Measurements from ENCODE around the gene TTC9C.
A peak's percentile ranks its signal among the peaks of the same experiment; 100 is the strongest.
"Not testable (repeated sequence)": the region's sequence is repeated elsewhere in the genome, so short reads cannot be mapped to it uniquely, and the experiment has no call there.

Gene TTC9C

DNA sequence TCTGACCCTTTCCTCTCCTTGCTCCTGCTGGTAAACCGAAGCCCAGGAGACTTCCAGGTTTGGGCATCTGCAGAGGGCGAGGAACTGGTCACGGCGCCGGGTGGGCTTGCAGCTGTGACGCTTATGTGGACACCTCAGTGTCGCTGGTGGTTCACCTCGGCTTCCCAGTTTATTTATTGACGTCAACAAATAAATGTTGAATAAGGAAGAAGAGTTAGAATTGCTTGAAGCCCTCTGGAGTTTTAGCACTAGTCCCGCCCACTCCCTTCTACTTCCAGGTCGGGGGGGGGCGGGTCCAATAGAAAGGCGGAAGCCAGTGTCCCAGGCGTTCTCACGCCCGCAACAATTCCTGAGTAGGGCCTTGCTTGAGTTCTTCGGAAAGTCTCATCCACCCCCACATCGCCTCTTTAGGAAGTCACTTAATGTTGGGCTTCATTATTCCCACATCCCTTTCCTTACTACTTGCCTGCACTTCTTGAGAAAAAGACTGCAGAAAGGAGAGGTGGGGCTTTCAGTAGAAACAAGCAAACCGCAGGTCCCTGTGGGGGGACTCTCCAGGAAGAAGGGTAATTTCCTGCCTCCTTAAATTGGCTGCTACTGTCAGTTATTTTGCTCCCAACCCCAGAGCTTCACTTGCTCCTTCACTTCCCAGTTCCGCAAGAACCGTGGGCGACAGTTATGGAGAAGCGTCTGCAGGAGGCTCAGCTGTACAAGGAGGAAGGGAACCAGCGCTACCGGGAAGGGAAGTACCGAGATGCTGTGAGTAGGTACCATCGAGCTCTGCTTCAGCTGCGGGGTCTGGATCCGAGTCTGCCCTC is at the start of gene TTC9C:
Gene TTC9C, plus strand, starts transcription at position 316 of the 818 bp plus-strand sequence. Its CDS starts 363 bp downstream, at position 679.
- peaks cover 30% of the 10 kb centered on the region for H3K4me1 ChIP-seq (ENCODE audit: insufficient read depth, low read length)
- no peaks in the 10 kb centered on the region for H3K27me3 ChIP-seq (ENCODE audit: insufficient read depth, low read length)
- H3K9me3 ChIP-seq (ENCODE audit: low read length), result no peaks in the 10 kb centered on the region
- H2AFZ ChIP-seq (ENCODE audit: low read depth, low read length), result peak within 1 kb of the TSS; percentile 66
- H3K4me3 ChIP-seq (ENCODE audit: low read length), result peak within 1 kb of the TSS; percentile 85
- peaks cover 24% of the 10 kb centered on the region for H3K36me3 ChIP-seq (ENCODE audit: insufficient read depth, low read length)

DNA sequence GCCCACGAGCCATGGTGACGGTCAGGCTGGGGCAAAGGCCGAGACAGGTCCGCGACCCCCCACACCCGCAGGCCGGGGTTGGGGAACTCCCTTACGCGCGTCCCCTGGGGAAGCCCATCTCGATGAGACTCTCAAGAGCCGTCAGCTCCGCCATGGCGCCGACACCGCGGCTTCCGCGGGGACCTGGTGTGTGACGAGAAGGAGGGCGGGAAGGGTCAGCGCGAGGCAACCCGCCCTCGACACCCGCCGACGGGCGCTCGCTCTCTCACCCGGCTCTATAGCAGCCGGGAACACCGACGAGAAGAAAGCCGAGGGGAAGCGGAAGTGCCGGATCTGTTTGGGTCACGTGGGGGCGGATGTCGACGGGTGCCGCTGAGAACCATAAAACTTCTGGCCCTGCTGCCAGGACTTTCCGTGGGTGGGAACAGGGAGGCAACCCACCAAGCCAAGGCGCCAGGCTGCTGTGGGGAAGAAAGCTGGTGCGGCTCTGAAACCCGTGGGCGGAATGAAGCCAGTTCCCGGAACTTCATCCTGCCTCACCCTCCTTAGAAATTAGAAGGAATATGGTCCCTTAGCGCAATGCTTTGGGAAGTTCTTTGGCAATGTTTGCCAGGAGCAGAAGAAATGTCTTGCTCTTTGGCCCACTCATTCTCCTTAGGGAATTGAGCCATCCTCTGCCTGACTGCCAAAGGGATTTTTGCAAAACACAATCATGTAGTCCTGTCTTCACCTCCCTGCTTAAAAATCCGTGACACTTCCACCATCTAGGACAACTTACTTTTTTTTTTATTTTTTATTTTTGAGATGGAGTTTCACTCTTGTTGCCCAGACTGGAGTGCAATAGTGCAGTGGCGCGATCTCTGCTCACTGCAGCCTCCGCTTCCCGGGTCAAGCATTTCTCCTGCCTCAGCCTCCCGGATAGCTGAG is 49.3 kb upstream of the TTC9C start, which contains the start of gene UBXN1:
Gene UBXN1, minus strand, starts transcription at position 304 of the 927 bp plus-strand sequence. Its CDS starts 150 bp downstream, at position 154.
- Histone ChIP-seq H3K4me3 (ENCODE audit: low read length) (peak within 1 kb of the TSS; percentile 79), H3K36me3 (ENCODE audit: insufficient read depth, low read length) (peaks cover 22% of the 10 kb centered on the region), H3K4me1 (ENCODE audit: insufficient read depth, low read length) (peaks cover 22% of the 10 kb centered on the region), H3K9me3 (ENCODE audit: low read length) (no peaks in the 10 kb centered on the region), H3K27me3 (ENCODE audit: insufficient read depth, low read length) (no peaks in the 10 kb centered on the region), H2AFZ (ENCODE audit: low read depth, low read length) (peak within 1 kb of the TSS; percentile 27)

GRCh38 chr11:62680825-62681240 is 47.5 kb upstream of the TTC9C start:
- H3K9me3 ChIP-seq (ENCODE audit: low read length), result no peaks in the 10 kb centered on the region
- H3K27me3 ChIP-seq (ENCODE audit: insufficient read depth, low read length), result no peaks in the 10 kb centered on the region
- H3K4me1 ChIP-seq (ENCODE audit: insufficient read depth, low read length), result peaks cover 22% of the 10 kb centered on the region
- H3K4me3 ChIP-seq (ENCODE audit: low read length), result no peak overlapping the region
- H3K36me3 ChIP-seq (ENCODE audit: insufficient read depth, low read length), result peaks cover 18% of the 10 kb centered on the region
- peak overlapping the region; percentile 49 for H2AFZ ChIP-seq (ENCODE audit: low read depth, low read length)

DNA sequence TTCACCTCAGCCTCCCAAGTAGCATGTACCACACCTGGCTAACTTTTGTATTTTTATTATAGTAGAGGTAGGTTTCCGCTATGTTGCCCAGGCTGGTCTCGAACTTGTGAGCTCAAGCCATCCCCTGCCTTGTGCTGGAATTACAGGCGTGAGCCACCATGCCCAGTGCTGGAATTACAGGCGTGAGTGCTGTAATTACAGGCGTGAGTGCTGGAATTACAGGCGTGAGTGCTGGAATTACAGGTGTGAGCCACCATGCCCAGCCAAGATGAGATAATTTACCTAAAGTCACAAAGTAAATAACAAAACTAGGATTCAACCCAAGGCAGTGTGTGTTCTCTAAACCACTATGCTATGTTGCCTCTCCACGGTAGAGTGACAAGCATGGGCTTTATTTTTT is 45.8 kb upstream of the TTC9C start:
- H3K9me3 ChIP-seq (ENCODE audit: low read length), result no peaks in the 10 kb centered on the region
- no peak overlapping the region for H3K4me3 ChIP-seq (ENCODE audit: low read length)
- peaks cover 5% of the 10 kb centered on the region for H3K36me3 ChIP-seq (ENCODE audit: insufficient read depth, low read length)
- no peak overlapping the region for H2AFZ ChIP-seq (ENCODE audit: low read depth, low read length)
- no peaks in the 10 kb centered on the region for H3K27me3 ChIP-seq (ENCODE audit: insufficient read depth, low read length)
- peaks cover 12% of the 10 kb centered on the region for H3K4me1 ChIP-seq (ENCODE audit: insufficient read depth, low read length)

GRCh38 chr11:62687508-62688396 is 40.5 kb upstream of the TTC9C start:
- H3K9me3 ChIP-seq (ENCODE audit: low read length), result no peaks in the 10 kb centered on the region
- H3K4me1 ChIP-seq (ENCODE audit: insufficient read depth, low read length), result no peaks in the 10 kb centered on the region
- no peak overlapping the region for H2AFZ ChIP-seq (ENCODE audit: low read depth, low read length)
- H3K4me3 ChIP-seq (ENCODE audit: low read length), result no peak overlapping the region
- peaks cover 28% of the 10 kb centered on the region for H3K36me3 ChIP-seq (ENCODE audit: insufficient read depth, low read length)
- no peaks in the 10 kb centered on the region for H3K27me3 ChIP-seq (ENCODE audit: insufficient read depth, low read length)

DNA sequence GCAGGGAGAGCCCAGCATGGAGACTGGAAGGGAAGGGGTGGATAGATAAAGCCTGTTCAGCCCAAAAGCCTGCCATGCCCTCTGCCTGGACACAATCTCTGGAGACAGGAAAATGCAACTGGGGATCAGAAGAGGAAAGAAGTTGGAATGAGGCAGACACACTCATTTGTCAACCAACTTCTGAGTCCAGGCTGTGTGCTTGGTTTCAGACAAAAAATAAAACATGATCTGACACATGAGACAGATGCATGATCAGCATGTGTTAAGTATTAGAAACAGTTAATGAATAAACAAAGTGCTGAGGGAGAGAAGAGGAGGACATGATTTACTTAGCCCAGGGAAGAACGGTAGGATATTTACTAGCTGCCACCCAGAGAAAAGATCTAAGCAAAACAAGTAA is 39.8 kb upstream of the TTC9C start:
- Histone ChIP-seq H3K4me1 (ENCODE audit: insufficient read depth, low read length) (no peaks in the 10 kb centered on the region), H3K36me3 (ENCODE audit: insufficient read depth, low read length) (peaks cover 36% of the 10 kb centered on the region), H2AFZ (ENCODE audit: low read depth, low read length) (no peak overlapping the region), H3K27me3 (ENCODE audit: insufficient read depth, low read length) (no peaks in the 10 kb centered on the region), H3K9me3 (ENCODE audit: low read length) (no peaks in the 10 kb centered on the region), H3K4me3 (ENCODE audit: low read length) (no peak overlapping the region)

DNA sequence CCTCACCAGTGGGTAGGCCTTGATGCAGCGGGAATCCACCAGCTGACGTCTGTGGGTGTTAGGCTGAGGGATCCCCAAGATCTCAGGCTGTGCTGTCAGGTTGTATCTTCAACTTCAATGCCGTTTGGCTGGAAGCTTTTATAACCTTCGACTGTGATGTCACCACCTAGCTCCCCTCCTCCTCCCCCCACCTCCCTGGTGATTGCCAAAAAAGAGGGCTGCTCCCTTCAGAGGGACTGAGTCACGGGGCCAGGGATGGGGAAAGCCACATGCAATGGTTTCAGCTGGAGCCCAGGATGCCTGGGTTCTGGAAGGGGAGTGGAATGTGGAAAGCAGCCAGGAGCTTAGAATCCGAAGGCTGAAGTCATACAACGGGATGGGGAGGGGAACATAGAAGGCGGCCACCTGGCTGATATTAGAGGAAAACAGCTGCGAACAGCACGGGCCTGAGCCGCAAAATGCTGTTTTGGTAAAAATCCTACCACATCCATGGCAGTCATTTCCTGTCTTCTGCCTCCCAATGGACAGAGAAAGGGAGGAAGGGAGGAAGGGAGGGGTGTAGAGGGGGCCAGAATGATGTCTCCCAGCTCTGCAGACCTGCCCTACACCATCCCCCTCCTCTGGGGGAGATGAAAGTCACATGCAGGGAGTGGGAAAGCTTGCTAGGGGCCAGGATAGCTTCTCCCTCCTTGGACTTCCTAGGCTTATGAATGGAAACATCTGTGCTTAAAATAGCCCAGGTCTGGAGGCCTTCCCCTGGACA is 38.7 kb upstream of the TTC9C start, which contains the start of gene LRRN4CL:
Gene LRRN4CL, minus strand, starts transcription at position 110 of the 763 bp plus-strand sequence. CDS start 1,022 bp downstream, outside the sequence.
- no peak within 1 kb of the TSS for H3K4me3 ChIP-seq (ENCODE audit: low read length)
- H3K27me3 ChIP-seq (ENCODE audit: insufficient read depth, low read length), result no peaks in the 10 kb centered on the region
- H3K36me3 ChIP-seq (ENCODE audit: insufficient read depth, low read length), result peaks cover 43% of the 10 kb centered on the region
- no peaks in the 10 kb centered on the region for H3K4me1 ChIP-seq (ENCODE audit: insufficient read depth, low read length)
- no peaks in the 10 kb centered on the region for H3K9me3 ChIP-seq (ENCODE audit: low read length)
- H2AFZ ChIP-seq (ENCODE audit: low read depth, low read length), result no peak within 1 kb of the TSS

GRCh38 chr11:62693624-62694023 is 34.7 kb upstream of the TTC9C start:
- peaks cover 57% of the 10 kb centered on the region for H3K36me3 ChIP-seq (ENCODE audit: insufficient read depth, low read length)

DNA sequence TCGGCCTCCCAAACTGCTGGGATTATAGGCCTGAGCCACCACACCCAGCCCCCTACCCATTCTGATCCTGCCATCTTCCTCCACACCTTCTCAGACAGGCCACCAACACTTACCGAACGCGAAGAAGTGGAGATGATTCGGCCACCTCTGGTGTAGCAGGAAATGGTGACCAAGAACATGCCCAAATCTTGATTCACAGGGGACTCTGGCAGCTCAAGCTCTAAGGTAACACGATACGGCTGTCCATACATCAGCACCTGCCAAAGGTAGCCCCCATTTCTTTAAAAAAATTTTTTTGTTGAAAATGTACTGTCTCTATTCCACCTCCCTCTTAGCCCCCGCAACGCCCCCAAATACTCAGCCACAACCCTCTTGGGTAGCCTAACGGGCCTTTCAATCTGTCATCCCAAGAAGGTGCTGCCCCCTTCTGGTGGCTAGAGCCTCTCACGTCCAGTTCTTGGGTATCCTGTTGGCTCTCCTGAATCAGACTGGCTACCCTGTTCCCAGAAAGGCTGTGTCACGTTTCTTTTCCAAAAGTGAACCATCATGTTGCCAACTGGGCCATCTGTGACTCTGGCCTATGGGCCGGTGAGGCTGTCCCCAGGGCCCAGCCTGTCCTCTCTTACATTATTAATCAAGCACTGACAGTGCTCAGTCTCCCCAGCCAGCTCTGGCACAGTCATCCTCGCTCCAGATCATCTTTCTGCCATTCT is 33.7 kb upstream of the TTC9C start:
- Histone ChIP-seq H3K4me1 (ENCODE audit: insufficient read depth, low read length) (no peaks in the 10 kb centered on the region), H2AFZ (ENCODE audit: low read depth, low read length) (no peak overlapping the region), H3K27me3 (ENCODE audit: insufficient read depth, low read length) (no peaks in the 10 kb centered on the region), H3K4me3 (ENCODE audit: low read length) (no peak overlapping the region), H3K9me3 (ENCODE audit: low read length) (no peaks in the 10 kb centered on the region), H3K36me3 (ENCODE audit: insufficient read depth, low read length) (peaks cover 58% of the 10 kb centered on the region)

More at GRCh38 chr11:62693624-62694023, 34.7 kb upstream of the TTC9C start:
- not testable (repeated sequence) for H3K4me1 ChIP-seq (ENCODE audit: insufficient read depth, low read length); H3K27me3 ChIP-seq (ENCODE audit: insufficient read depth, low read length); H2AFZ ChIP-seq (ENCODE audit: low read depth, low read length); H3K4me3 ChIP-seq (ENCODE audit: low read length); H3K9me3 ChIP-seq (ENCODE audit: low read length)

DNA sequence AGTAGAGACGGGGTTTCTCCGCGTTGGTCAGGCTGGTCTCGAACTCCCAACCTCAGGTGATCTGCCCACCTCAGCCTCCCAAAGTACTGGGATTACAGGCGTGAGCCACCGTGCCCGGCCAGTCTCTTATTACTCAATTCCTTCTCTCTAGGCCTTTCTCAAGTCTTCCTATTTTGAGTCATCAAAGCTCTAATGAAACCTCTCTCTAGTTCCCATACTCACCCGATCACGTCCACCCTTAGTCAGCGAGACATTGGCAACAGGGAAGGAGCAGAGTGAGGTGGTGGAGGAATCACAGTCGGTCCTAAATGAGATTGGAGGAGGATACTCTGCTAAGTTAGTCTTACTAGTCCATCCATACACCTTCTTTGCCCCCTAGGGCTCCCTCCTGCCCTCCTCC is 26.0 kb upstream of the TTC9C start:
- no peaks in the 10 kb centered on the region for H3K9me3 ChIP-seq (ENCODE audit: low read length)
- peaks cover 41% of the 10 kb centered on the region for H3K36me3 ChIP-seq (ENCODE audit: insufficient read depth, low read length)

GRCh38 chr11:62703921-62704320 is 24.4 kb upstream of the TTC9C start:
- H3K27me3 ChIP-seq (ENCODE audit: insufficient read depth, low read length); H3K9me3 ChIP-seq (ENCODE audit: low read length); H2AFZ ChIP-seq (ENCODE audit: low read depth, low read length); H3K4me3 ChIP-seq (ENCODE audit: low read length): not testable (repeated sequence)
- peaks cover 39% of the 10 kb centered on the region for H3K36me3 ChIP-seq (ENCODE audit: insufficient read depth, low read length)
- H3K4me1 ChIP-seq (ENCODE audit: insufficient read depth, low read length), result peaks cover 28% of the 10 kb centered on the region

More for the DNA sequence above, 26.0 kb upstream of the TTC9C start:
- Histone ChIP-seq H3K4me3 (ENCODE audit: low read length) (no peak overlapping the region), H2AFZ (ENCODE audit: low read depth, low read length) (no peak overlapping the region), H3K4me1 (ENCODE audit: insufficient read depth, low read length) (peaks cover 17% of the 10 kb centered on the region), H3K27me3 (ENCODE audit: insufficient read depth, low read length) (no peaks in the 10 kb centered on the region)

Data from neuron (in vitro differentiated cells).